GM12874 (cell line): ENCODE results near the gene HYDIN.
A peak's percentile ranks its signal among the peaks of the same experiment; 100 is the strongest.

Source experiments
- CTCF ChIP-seq: IDR thresholded peaks from 2 replicates; pipeline ENCODE4 v1.5.1; 2011; ENCODE audit warnings: low read depth, mild to moderate bottlenecking, control low read depth, low read length, moderate library complexity; ENCODE audit not compliant: insufficient read depth

The HYDIN gene

GRCh38 chr16:71225145-71225544, 5.4 kb downstream of the HYDIN start:
- no peak for TF ChIP-seq CTCF

- no peak for TF ChIP-seq CTCF
Measured at GRCh38 chr16:71218306-71218963, 12.1 kb downstream of the HYDIN start.

- no peak for TF ChIP-seq CTCF
Measured at GRCh38 chr16:71217506-71217905, 13.0 kb downstream of the HYDIN start.

- TF ChIP-seq CTCF = no peak
Measured at GRCh38 chr16:71216714-71217113, 13.8 kb downstream of the HYDIN start.

- peak; percentile 12; the same call in 1 of the 2 replicates for TF ChIP-seq CTCF
Measured at GRCh38 chr16:71214746-71215381, 15.7 kb downstream of the HYDIN start.

GRCh38 chr16:71205482-71206131, 24.9 kb downstream of the HYDIN start:
- no peak for TF ChIP-seq CTCF

- no peak for TF ChIP-seq CTCF
Measured at GRCh38 chr16:71203631-71204030, 26.9 kb downstream of the HYDIN start.
